GM20000 (cell line): ENCODE results near the gene PDGFD.

Experiments used
- DNase-seq: peaks from one replicate; pipeline ENCODE4 v3.0.0; 2012; ENCODE audit warnings: low spot score
- TF ChIP-seq, protein P1 (sequence below): IDR thresholded peaks from 2 replicates; pipeline ENCODE4 v1.5.1; 2012; ENCODE audit warnings: mild to moderate bottlenecking, control low read depth; ENCODE audit errors: extremely low read depth, missing control alignments

The PDGFD gene

DNA sequence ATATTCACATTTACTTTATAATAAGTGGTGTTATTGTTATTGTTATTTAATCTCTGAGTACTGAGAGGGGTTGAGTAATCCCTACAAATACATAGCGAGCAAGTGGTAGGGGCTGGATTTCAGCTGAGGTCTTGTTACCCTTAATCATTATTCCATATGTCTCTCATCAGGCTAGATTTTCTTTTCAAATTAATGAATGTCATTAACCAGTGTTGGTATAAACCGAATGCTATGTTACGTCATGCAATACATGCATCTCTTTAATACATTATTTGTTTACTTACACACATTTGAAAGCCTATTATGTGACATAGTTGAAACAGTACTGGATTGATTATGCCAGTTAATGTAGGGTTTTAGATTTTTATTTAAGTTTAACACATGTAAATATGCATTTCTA lies 18.9 kb downstream of the PDGFD start:
- DNase-seq = no peak
- TF ChIP-seq, protein P1, sequence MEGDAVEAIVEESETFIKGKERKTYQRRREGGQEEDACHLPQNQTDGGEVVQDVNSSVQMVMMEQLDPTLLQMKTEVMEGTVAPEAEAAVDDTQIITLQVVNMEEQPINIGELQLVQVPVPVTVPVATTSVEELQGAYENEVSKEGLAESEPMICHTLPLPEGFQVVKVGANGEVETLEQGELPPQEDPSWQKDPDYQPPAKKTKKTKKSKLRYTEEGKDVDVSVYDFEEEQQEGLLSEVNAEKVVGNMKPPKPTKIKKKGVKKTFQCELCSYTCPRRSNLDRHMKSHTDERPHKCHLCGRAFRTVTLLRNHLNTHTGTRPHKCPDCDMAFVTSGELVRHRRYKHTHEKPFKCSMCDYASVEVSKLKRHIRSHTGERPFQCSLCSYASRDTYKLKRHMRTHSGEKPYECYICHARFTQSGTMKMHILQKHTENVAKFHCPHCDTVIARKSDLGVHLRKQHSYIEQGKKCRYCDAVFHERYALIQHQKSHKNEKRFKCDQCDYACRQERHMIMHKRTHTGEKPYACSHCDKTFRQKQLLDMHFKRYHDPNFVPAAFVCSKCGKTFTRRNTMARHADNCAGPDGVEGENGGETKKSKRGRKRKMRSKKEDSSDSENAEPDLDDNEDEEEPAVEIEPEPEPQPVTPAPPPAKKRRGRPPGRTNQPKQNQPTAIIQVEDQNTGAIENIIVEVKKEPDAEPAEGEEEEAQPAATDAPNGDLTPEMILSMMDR = no peak

GRCh38 chr11:104142698-104143097 lies 21.2 kb downstream of the PDGFD start:
- TF ChIP-seq, protein P1 = no peak

GRCh38 chr11:104136861-104137260 lies 27.1 kb downstream of the PDGFD start:
- DNase-seq = no peak
- TF ChIP-seq, protein P1 = no peak

More at GRCh38 chr11:104142698-104143097, 21.2 kb downstream of the PDGFD start:
- DNase-seq = no peak

DNA sequence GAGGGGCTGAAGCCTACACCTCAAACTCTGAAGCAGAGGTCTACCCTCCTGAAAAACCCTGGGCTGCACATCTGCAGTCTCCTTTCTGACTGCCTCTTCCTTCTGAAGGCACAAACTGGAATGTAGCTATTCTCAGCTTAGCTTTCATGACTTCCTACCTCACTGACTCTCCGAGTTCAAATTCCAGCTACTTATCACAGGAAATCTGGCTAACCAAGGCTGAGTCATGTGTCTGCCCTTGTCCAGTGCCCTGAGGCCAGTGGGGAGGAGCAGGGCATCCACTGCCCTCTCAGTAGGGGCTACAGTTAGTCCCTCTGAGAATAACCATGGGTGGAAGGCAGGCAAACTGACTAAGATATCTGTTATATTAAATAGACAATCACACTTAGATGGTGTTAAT lies 29.2 kb downstream of the PDGFD start:
- TF ChIP-seq, protein P1 = no peak
- DNase-seq = no peak

DNA sequence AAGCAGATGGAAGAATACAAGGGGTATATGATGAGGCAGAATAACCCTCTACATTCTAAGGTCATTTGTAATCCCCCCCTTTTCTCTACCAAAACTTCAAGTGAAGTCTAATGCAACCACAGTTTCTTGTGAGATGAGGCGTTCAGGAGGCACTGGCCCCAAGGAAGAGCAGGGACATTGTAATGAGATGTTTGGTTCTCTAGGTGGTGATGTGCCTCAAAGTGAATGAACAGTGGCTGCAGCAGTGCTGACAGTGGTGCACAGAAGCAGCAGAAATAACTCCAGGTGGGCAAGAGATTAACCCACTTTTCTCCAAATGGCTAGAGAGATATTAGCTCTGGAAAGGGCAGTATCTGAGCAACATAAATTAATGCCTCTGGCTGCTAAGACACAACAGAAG lies 33.8 kb downstream of the PDGFD start:
- TF ChIP-seq, protein P1 = no peak
- no peak for DNase-seq

GRCh38 chr11:104129145-104129544 lies 34.8 kb downstream of the PDGFD start:
- TF ChIP-seq, protein P1 = no peak
- DNase-seq = no peak

- no peak for DNase-seq
- TF ChIP-seq, protein P1 = no peak
These were observed 36.1 kb downstream of the PDGFD start for GRCh38 chr11:104127828-104128227.
